Left ventricle myocardium inferior (tissue), 1 donor: ENCODE data around the gene SPIN1. TPM values are rescaled to one million over a fixed set of nuclear protein-coding genes. Genes with fewer than 3 reads are reported as not detected.

Source experiments
- DNase-seq: peaks from one replicate; pipeline ENCODE4 v3.0.0-alpha.2; 2020
- H3K27ac ChIP-seq: fragments of 200-600 bp; replicated peaks from 2 replicates; pipeline ENCODE4 v1.8.0; 2021
- H3K27me3 ChIP-seq: fragments of 200-600 bp; 2 replicates; pipeline ENCODE4 v1.8.0; 2021; ENCODE audit warnings: low read depth
- H3K36me3 ChIP-seq: fragments of 200-600 bp; 2 replicates; pipeline ENCODE4 v1.8.0; 2021
- H3K4me1 ChIP-seq: fragments of 200-600 bp; 2 replicates; pipeline ENCODE4 v1.8.0; 2021
- H3K4me3 ChIP-seq: fragments of 200-600 bp; 2 replicates; pipeline ENCODE4 v1.8.0; 2021; ENCODE audit warnings: mild to moderate bottlenecking, moderate library complexity
- H3K9me3 ChIP-seq: fragments of 200-600 bp; replicated peaks from 2 replicates; pipeline ENCODE4 v1.8.0; 2021
- CTCF ChIP-seq: fragments of 200-600 bp; IDR thresholded peaks from 2 replicates; pipeline ENCODE4 v1.8.0; 2021; ENCODE audit warnings: antibody characterized with exemption, mild to moderate bottlenecking, borderline replicate concordance
- intact Hi-C: fragments of 100-400 bp; cut with micrococcal nuclease; formaldehyde crosslinking; loops from one replicate; pipeline ENCODE4 v1.11.0; 2022
- total RNA-seq: library from RNA; stranded (reverse); fragmentation: NEBNext Ultra II Directional; extraction: Animal tissue kit (Norgen Biotek cat#: 25700); gene quantifications from one replicate; pipeline ENCODE4 v1.2.1, GENCODE V29; 2021
- donor health status: DM: no; HTN: yes; CAD: no; lungs with severe emphysema.

SPIN1 gene
- total RNA-seq, 1 donor from 2014 or later, result 55.8 TPM

DNA sequence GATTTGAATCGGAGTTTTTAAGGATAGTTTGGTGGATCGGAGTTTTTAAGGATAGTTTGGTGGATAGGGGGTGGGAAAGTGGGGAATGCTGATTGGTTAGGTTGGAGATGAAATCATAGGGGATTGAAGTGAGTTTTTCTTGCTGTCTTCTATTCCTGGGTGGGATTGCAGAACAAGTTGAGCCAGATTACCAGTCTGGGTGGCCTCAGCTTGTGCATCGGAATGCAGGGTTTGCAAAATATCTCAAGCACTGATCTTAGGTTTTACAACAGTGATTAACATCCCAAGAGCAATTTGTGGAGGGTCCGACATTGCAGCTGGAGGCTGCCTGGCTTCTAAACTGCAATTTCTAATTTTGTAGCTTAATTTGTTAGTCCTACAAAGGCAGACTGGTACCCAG is 123.7 kb downstream of the SPIN1 start:
- intact Hi-C loops, result no loop called here
- no peak for TF ChIP-seq CTCF
- no peaks in the 10 kb centered on the region for H3K27me3 ChIP-seq
- peaks cover 7% of the 10 kb centered on the region for H3K4me1 ChIP-seq
- peaks cover 7% of the 10 kb centered on the region for H3K9me3 ChIP-seq
- no peak overlapping the region for H3K4me3 ChIP-seq
- H3K36me3 ChIP-seq, result no peaks in the 10 kb centered on the region
- no peak overlapping the region for H3K27ac ChIP-seq
- no peak for DNase-seq

DNA sequence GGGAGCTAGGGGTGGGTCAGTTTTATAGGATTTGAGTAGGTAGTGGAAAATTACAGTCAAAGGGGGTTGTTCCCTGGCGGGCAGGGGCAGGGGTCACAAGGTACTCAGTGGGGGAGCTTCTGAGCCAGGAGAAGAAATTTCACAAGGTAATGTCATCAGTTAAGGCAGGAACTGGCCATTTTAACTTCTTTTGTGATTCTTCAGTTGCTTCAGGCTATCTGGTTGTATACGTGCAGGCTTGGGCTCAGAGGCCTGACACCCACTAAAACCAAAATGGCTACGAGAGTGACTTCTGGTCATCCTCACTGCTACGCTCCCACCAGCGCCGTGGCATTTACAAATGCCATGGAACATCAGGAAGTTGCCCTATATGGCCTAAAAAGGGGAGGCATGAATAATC is 126.0 kb downstream of the SPIN1 start:
- peaks cover 7% of the 10 kb centered on the region for H3K4me1 ChIP-seq
- DNase-seq, result no peak
- no peaks in the 10 kb centered on the region for H3K27me3 ChIP-seq
- H3K9me3 ChIP-seq, result no peaks in the 10 kb centered on the region
- intact Hi-C loops, result no loop called here
- H3K4me3 ChIP-seq, result no peak overlapping the region
- no peak for TF ChIP-seq CTCF
- H3K27ac ChIP-seq, result no peak overlapping the region
- H3K36me3 ChIP-seq, result no peaks in the 10 kb centered on the region

GRCh38 chr9:88521308-88521707 is 133.1 kb downstream of the SPIN1 start:
- H3K4me1 ChIP-seq, result no peaks in the 10 kb centered on the region
- intact Hi-C loops, result no loop called here
- H3K27me3 ChIP-seq, result peaks cover 11% of the 10 kb centered on the region
- TF ChIP-seq CTCF, result no peak
- H3K27ac ChIP-seq, result no peak overlapping the region
- no peak overlapping the region for H3K4me3 ChIP-seq
- H3K9me3 ChIP-seq, result no peaks in the 10 kb centered on the region
- no peaks in the 10 kb centered on the region for H3K36me3 ChIP-seq
- DNase-seq, result no peak

DNA sequence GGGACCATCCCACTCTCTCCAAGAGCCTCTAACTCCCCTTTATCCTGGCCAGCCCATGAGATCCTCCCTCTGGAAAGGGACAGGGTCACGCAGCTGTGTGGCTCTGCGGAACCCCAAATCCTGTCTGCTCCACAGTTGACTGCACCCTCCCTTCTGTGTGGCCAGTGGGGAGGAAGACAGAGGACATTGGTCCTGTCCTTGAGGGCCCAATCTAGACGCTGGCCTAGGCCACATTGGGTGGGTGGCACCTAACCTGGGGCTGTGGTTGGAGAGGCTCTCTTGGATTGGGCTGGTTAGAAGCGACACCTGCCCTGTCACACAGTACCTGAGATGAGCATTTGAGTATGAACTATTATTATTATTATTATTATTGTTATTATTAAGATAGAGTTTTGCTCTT is 134.1 kb downstream of the SPIN1 start:
- no peaks in the 10 kb centered on the region for H3K36me3 ChIP-seq
- no peak for DNase-seq
- no peak overlapping the region for H3K4me3 ChIP-seq
- no peak for TF ChIP-seq CTCF
- H3K4me1 ChIP-seq, result no peaks in the 10 kb centered on the region
- intact Hi-C loops, result no loop called here
- H3K27ac ChIP-seq, result no peak overlapping the region
- no peaks in the 10 kb centered on the region for H3K9me3 ChIP-seq
- peaks cover 11% of the 10 kb centered on the region for H3K27me3 ChIP-seq

GRCh38 chr9:88523056-88523455 is 134.8 kb downstream of the SPIN1 start:
- peaks cover 11% of the 10 kb centered on the region for H3K27me3 ChIP-seq
- H3K27ac ChIP-seq, result no peak overlapping the region
- H3K4me3 ChIP-seq, result no peak overlapping the region
- intact Hi-C loops, result no loop called here
- TF ChIP-seq CTCF, result no peak
- no peak for DNase-seq
- no peaks in the 10 kb centered on the region for H3K9me3 ChIP-seq
- H3K36me3 ChIP-seq, result no peaks in the 10 kb centered on the region
- H3K4me1 ChIP-seq, result no peaks in the 10 kb centered on the region

DNA sequence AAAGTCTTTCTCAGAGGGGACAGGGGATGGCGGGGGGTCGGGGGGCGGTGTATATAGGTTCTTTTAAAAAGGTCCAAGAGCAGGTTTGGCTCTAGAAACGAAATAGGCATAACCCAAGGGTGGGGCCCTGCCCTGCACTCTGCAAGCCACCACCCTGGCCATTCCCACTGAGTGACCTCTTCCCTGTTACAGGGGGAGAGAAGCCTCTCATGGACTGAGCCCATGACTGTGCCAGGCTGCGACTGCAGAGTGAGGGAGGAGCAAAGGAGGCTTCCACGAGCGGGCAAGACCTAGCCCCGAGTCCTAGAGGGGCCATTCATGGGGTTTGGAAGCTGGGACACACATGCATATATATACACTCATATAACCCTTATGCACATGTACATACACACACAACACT is 136.7 kb downstream of the SPIN1 start:
- Histone ChIP-seq H3K4me1 (no peaks in the 10 kb centered on the region), H3K9me3 (no peaks in the 10 kb centered on the region), H3K36me3 (no peaks in the 10 kb centered on the region), H3K27me3 (peaks cover 11% of the 10 kb centered on the region), H3K27ac (no peak overlapping the region), H3K4me3 (no peak overlapping the region)
- no peak for DNase-seq
- intact Hi-C loops, result no loop called here
- TF ChIP-seq CTCF, result no peak
